ENCODE results near the gene HECTD1.
"Not testable (repeated sequence)": the region's sequence is repeated elsewhere in the genome, so short reads cannot be mapped to it uniquely, and the experiment has no call there.

The HECTD1 gene

GRCh38 chr14:31086466-31086865 is 121.1 kb downstream of the HECTD1 start:
- not testable (repeated sequence) for DNase-seq

DNA sequence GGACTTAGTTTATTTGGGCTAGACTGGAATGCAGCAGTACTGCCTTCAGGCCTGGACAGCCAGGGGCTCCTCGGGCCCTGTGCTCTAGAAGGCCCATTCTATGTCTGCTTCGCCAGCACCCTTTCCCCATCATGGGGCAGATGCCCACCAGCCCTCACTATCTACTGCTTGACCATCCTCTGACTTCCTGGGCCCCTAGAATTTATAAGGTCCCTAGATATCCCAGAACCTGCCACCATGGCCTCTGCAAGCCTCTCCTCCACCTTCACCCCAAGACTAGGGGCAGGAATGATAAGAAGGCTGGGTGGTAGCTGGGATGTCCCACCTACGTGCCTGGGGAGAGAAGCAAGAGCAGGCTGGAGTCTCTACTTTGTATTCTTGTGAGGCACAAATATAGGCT is 122.6 kb downstream of the HECTD1 start:
- no peak for DNase-seq

DNA sequence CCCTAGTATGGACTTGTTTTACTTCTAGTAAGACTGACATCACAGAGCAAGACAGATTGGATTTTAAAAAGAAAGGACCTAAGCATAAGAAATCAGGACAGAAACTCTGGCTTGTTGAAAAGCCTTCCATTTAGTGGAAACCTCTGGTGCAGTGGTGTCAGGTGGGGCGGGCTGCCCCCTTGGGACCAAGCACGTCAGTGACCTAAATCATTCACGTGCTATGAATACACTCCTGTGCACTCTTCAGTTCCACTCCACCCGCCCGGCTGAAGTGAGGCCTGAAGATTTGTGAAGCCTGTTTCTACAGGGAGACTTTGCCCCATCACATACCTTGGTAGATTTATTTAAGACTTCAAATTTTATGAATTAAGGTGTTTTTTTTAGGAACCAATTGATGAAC is 123.2 kb downstream of the HECTD1 start:
- no peak for DNase-seq

GRCh38 chr14:31083781-31084180 is 123.8 kb downstream of the HECTD1 start:
- DNase-seq: no peak

DNA sequence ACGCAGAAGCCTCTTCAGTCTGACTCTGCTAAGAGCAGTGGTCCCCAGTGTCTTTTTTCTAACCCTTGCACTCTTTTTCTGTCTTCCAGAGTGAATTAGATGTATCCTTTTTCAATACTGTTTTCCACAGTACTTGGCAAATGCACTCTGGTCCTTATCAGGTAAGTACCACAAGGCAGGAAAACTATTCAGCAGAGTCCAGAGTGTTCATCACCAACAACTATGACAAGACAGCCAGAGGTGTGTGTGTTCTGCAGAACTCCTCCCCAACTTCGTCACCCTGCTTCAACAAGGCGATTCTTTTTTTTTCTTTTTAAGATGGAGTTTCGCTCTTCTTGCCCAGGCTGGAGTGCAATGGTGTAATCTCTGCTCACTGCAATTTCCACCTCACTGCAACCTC is 127.1 kb downstream of the HECTD1 start:
- DNase-seq: no peak

DNA sequence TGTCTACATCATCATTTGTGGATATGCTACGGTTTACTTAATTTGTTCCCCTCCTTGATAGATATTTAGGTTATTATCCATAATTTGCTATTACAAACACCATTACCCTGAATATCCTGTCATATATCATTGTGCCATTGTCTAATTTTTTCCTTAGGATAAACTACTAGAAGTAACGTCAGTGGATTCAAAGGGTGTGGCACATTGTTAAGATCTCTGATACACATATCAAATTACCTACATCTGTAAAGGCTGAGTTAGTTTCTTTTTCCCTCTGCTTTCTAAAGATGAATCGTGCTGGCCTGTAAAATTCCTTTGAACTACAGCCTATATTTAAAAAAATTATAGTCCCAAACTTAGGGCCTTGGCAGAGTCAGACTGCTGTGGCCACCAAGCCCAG is 127.5 kb downstream of the HECTD1 start:
- DNase-seq: no peak

DNA sequence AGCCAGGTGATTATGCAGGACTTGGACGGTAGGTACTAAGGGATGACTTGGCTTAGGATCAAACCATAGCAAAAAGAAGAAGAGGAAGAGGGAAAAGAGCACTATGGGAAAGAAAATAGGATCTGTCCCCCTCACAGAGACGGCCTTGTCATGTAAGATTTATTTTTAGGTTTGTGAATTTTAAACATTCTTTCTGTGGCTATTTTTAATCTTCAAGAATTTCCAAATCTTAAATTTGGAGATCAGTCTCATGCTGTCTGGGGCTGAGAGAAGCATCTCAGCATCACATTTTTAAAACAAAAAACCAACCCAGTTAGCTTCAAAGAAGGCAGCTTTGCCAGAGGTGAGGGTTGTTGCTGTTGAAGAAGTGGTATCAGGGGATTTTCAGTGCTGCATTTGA is 128.8 kb downstream of the HECTD1 start:
- no peak for DNase-seq

DNA sequence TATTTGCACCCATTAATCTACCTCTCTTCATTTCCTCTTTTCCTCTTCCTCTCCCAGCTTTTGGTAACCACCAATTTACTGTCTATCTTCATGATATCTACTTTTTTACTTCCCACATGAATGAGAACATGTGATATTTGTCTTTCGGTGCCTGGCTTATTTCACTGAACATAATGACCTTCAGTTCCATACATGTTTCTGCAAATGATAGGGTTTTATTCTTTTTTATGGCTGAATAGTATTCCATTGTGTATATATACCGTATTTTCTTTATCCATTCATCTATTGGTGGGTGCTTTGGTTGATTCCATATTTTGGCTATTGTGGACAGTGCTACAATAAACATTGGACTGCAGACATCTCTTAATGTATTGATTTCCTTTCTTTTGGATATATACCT is 132.4 kb downstream of the HECTD1 start:
- DNase-seq: no peak

DNA sequence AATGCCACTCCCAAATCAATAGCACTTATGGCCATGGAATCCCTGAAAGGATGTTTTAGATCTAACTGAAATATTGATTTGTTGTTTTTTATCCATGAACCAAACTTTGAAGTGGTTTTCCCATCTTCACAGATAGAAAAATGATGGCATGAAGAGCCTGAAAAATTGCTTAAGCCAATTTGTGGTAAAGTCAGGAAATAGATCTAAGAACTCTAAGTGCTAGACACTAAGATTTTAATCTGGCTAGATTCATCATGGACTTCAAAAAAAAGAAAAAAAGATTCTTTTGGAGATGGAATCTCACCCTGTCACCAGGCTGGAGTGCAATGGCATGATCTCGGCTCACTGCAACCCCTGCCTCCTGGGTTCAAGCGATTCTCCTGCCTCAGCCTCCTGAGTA is 136.4 kb downstream of the HECTD1 start:
- DNase-seq: no peak

- DNase-seq: peak; percentile 66
Observed at GRCh38 chr14:31070431-31070830, 137.2 kb downstream of the HECTD1 start.

- no peak for DNase-seq
Observed at GRCh38 chr14:31069343-31069742, 138.2 kb downstream of the HECTD1 start.

- DNase-seq: no peak
Observed at GRCh38 chr14:31068235-31068634, 139.4 kb downstream of the HECTD1 start.

DNA sequence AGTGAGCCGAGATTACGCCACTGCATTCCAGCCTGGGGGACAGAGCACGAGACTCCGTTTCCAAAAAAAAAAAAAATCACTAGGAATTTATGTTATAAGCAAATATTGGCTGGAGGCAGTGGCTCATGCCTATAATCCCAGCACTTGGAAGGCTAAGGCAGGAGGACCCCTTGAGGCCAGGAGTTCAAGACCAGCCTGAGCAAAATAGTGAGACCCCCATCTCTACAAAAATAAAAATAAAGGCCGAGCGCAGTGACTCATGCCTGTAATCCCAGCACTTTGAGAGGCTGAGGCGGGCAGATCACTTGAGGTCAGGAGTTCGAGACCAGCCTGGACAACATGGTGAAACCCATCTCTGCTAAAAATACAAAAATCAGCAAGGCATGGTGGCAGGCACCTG is 144.7 kb downstream of the HECTD1 start:
- DNase-seq: not testable (repeated sequence)

GRCh38 chr14:31060253-31060875 is 147.2 kb downstream of the HECTD1 start:
- no peak for DNase-seq

DNA sequence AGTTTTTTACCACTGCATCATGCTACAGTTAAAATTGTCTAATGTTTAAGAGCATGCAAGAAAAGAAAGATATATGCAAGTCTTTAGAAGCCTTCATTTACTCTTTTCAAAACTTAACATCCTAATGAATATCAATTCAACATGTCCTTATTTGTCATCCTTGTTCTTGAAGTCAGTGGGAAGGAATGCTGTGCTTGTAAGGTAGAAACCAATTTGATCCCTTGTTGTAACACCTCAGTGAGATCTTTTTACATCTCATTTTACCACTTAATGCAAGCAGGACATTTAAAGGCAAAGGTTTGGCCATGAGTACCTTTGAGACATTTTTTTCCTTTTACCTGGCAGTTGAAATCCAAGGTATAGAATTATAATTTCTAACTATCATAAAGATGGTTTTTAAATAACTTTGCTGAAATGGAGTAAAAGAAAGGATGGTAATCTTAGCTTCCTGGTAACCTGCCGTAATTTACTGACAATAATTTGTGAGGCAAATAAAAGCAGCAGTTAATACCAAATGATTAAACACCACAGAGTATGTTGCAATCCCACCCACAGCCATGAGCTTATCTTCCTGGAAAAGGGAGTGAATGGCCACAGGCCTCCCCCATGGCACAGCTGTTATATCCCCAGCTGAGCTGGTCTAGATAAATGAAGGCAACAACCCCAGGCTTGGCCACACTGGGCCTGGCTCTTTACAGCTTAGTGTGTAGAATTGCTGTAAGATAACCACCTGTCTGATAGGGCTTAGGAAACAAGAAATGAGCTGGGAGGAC is 148.3 kb downstream of the HECTD1 start:
- peak; percentile 85 for DNase-seq

DNA sequence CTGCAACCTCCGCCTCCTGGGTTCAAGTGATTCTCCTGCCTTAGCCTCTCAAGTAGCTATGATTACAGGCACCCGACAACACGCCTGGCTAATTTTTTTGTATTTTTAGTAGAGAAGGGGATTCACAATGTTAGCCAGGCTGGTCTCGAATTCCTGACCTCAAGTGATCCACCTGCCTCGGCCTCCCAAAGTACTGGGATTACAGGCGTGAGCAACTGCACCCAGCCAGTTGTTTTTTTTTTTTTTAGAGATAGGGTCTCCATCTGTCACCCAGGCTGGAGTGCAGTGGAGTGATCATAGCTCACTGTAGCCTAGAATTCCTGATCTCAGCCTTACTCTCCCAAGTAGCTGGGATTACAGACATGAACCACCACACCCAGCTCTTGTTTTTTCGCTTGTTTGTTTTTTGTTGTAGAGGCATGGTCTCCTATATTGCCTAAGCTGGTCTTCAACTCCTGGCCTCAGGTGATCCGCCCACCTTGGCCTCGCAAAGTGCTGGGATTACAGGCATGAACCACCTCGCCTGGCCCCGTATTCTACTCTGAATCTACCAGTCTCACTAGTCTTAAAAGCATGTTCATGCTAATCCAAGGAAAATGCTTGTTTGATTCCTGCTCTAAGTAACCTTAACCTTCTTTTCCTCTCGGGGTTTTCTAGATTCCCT is 149.8 kb downstream of the HECTD1 start:
- DNase-seq: no peak

DNA sequence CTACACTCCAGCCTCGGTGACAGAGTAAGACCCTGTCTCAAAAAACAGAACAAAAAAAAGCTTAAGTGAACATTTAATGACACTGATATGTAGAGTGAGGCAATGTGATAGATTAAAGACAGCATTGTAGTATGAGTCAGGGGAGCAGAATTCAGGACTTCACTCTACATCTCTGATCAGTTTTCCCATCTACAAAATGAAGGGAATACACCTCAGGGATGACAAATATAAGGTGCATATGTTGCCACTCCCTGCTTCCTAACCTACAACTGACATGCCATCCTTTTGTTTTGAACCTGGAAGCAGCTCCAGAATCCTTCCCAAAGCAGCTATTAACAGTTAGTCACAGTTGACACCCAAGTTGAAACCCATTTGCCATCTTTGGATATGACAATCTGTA is 150.6 kb downstream of the HECTD1 start:
- DNase-seq: no peak

DNA sequence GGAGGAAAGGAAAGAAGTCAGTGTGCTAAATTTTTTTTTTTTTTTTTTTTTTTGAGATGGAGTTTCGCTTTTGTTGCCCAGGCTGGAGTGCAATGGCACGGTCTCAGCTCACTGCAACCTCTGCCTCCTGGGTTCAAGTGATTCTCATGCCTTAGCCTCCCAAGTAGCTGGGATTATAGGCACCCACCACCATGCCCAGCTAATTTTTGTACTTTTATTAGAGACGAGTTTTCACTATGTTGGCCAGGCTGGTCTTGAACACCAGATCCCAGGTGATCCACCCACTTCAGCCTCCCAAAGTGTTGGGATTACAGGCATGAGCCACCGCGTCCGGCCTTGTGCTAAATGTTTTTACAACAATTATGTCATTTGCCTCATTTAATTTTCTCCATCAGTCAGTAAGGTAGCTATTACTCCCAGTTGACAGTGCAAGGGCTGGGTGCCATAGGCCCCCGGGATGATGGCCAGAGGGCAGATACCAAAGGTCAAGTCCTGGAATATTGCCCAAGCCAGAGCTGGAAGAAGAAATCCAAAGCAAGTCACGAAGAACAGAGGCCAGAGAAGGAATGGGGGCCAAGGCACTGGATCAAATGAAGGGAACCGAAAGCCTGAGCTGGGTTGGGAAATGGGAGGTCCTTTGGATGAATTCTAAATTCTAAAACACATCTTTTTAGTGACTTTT is 154.5 kb downstream of the HECTD1 start:
- DNase-seq: not testable (repeated sequence)

GRCh38 chr14:31051511-31051910 is 156.1 kb downstream of the HECTD1 start:
- DNase-seq: no peak

DNA sequence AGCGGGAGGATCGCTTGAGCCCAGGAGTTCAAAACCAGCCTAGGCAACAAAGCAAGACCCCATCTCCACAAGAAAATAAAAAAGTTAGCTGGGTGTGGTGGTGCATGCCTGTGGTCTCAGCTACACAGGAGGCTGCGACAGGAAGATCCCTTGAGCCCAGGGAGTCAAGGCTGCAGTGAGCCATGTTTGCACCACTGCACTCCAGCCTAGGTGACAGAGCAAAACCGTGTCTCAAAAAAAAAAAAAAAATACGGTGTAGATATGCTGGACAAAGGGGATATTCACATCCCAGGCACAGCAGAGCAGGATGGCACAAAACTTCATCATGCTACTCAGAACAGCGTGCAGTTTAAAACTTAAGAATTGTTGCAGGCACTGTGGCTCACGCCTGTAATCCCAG is 156.6 kb downstream of the HECTD1 start:
- DNase-seq: no peak

Measured in kidney glomerular epithelial cell (primary cell).